GM12873 (cell line): Measurements from ENCODE around the gene JMJD1C.

Experiments used
- TF ChIP-seq, protein P1 (sequence below): IDR thresholded peaks from 2 replicates; pipeline ENCODE4 v1.5.1; 2012; ENCODE audit warnings: low read depth, mild to moderate bottlenecking, moderate library complexity, low read length, control low read depth; ENCODE audit not compliant: insufficient read depth; ENCODE audit errors: missing control alignments

Gene JMJD1C

DNA sequence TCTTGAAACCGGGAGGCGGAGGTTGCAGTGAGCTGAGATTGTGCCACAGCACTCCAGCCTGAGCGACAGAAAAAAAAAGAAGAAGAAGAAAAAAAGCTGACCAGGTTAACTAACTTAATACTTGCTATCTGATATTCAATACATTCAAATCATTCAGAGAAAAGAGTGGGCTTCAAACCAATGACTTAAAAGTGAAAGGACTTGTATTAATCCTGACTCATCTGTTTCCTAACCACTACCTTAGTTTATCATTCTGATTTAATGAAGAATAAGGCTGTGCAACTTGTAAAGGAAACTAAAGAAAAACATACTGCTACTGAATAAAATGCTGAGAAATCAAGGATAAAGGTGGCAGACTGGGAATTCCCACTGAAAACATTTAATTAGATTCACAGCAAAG, 204.3 kb downstream of the JMJD1C start:
- TF ChIP-seq, protein P1, sequence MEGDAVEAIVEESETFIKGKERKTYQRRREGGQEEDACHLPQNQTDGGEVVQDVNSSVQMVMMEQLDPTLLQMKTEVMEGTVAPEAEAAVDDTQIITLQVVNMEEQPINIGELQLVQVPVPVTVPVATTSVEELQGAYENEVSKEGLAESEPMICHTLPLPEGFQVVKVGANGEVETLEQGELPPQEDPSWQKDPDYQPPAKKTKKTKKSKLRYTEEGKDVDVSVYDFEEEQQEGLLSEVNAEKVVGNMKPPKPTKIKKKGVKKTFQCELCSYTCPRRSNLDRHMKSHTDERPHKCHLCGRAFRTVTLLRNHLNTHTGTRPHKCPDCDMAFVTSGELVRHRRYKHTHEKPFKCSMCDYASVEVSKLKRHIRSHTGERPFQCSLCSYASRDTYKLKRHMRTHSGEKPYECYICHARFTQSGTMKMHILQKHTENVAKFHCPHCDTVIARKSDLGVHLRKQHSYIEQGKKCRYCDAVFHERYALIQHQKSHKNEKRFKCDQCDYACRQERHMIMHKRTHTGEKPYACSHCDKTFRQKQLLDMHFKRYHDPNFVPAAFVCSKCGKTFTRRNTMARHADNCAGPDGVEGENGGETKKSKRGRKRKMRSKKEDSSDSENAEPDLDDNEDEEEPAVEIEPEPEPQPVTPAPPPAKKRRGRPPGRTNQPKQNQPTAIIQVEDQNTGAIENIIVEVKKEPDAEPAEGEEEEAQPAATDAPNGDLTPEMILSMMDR = no peak

DNA sequence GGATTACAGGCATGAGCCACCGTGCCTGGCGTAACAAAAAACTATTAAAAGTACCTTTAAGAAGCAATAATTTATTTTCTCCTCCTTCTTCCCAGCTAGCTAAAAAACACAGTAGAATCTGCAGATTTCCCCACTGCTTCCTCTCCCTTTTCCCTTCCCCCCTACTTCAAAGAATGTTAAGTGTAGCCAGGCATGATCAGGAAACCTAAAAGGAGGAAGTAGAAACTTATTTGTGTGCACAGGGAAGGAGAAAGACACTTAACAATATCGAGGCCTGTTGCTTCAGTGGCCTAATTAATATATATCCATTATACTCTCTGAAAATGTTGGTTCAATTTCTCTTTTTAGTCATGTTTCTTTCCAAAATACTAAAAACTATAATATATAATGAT, 204.9 kb downstream of the JMJD1C start:
- TF ChIP-seq, protein P1 = no peak

DNA sequence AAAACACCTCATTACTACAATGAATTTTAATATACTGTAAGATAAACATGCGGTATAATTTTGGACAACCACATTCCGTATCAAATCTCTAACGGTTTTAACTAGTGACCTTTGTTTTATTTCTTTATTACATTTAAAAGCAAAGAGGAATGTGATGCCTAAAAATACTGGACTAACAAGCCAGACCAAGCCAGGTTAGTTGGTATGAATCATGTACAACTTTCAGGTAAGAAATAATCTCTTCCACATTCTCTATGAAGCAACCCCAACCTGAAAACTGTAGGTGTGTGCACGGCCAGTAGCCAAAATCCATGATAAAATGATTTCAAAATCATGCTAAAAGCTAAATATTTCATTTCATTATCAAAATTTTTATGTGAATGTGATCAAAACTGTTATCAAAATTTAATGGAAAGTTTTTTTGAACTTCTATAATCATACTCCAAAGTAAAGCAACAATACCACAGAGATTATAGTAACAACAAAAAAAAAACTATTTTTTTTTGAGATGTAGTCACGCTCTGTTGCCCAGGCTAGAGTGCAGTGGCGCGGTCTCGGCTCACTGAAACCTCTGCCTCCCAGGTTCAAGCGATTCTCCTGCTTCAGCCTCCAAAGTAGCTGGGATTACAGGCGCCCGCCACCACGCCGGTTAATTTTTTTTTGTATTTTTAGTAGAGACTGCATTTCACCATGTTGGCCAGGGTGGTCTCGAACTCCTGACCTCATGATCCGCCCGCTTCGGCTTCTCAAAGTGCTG, 205.5 kb downstream of the JMJD1C start:
- TF ChIP-seq, protein P1 = no peak

- TF ChIP-seq, protein P1 = no peak
Measured at GRCh38 chr10:63258920-63259678, 206.7 kb downstream of the JMJD1C start.

GRCh38 chr10:63257778-63258177, 208.0 kb downstream of the JMJD1C start:
- TF ChIP-seq, protein P1 = no peak

- TF ChIP-seq, protein P1 = no peak
Measured at GRCh38 chr10:63256009-63256773, 209.6 kb downstream of the JMJD1C start.

DNA sequence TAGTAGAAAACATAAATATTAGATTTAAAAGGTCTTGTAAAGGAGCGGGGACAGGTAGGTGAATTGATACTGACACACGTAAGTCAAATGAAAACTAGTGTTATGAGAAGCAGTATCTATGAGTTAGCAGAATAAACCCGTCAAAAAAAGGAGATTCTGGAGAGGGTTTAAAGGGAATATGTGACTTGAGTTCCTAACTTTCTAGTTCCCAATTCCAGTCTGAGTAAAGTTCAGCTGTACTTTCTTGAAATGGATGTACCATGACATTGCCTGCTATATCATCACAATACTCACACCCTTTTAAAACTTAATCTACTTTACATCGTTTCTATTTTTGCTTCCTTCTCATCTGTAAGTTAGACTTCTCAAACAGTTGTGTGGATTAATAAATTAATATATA, 210.5 kb downstream of the JMJD1C start:
- TF ChIP-seq, protein P1 = no peak
